AG09319 (cell line): ENCODE measurements around the gene XXYLT1.
"Not testable (repeated sequence)": the region's sequence is repeated elsewhere in the genome, so short reads cannot be mapped to it uniquely, and the experiment has no call there.

Experiments used
- DNase-seq: peaks from one replicate; pipeline ENCODE4 v3.0.0-alpha.2; 2010; ENCODE audit warnings: low read depth; ENCODE audit errors: extremely low read depth
- TF ChIP-seq, protein P1 (sequence below): IDR thresholded peaks from 2 replicates; pipeline ENCODE4 v1.5.1; 2011; ENCODE audit warnings: low read depth, mild to moderate bottlenecking, inconsistent platforms, low read length, moderate library complexity

The XXYLT1 gene

GRCh38 chr3:195236076-195236798 lies 34.7 kb downstream of the XXYLT1 start:
- no peak for DNase-seq
- TF ChIP-seq, protein P1, sequence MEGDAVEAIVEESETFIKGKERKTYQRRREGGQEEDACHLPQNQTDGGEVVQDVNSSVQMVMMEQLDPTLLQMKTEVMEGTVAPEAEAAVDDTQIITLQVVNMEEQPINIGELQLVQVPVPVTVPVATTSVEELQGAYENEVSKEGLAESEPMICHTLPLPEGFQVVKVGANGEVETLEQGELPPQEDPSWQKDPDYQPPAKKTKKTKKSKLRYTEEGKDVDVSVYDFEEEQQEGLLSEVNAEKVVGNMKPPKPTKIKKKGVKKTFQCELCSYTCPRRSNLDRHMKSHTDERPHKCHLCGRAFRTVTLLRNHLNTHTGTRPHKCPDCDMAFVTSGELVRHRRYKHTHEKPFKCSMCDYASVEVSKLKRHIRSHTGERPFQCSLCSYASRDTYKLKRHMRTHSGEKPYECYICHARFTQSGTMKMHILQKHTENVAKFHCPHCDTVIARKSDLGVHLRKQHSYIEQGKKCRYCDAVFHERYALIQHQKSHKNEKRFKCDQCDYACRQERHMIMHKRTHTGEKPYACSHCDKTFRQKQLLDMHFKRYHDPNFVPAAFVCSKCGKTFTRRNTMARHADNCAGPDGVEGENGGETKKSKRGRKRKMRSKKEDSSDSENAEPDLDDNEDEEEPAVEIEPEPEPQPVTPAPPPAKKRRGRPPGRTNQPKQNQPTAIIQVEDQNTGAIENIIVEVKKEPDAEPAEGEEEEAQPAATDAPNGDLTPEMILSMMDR = no peak

GRCh38 chr3:195230244-195230643 lies 40.7 kb downstream of the XXYLT1 start:
- TF ChIP-seq, protein P1 = no peak

GRCh38 chr3:195228886-195229285 lies 42.1 kb downstream of the XXYLT1 start:
- DNase-seq = not testable (repeated sequence)

More at GRCh38 chr3:195230244-195230643, 40.7 kb downstream of the XXYLT1 start:
- DNase-seq = no peak

DNA sequence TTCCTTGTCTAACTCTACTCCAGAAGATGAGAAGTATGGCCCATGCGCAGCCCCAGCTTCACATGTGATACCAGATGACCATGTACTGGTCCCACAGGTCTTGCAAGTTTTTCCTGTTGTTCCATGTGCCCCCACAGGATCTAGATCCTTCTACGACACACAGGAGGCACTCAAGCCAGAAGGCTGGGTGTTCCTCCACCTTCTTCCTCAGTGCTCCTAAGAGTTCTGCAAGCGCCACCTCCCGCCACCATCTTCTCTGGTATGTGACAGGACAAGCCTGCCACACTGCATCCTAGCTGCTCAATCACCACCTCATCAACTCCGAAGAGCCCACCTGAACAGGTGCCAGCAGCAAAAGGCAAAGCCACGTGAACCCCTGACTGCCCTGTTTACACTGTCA lies 43.1 kb downstream of the XXYLT1 start:
- DNase-seq = no peak

DNA sequence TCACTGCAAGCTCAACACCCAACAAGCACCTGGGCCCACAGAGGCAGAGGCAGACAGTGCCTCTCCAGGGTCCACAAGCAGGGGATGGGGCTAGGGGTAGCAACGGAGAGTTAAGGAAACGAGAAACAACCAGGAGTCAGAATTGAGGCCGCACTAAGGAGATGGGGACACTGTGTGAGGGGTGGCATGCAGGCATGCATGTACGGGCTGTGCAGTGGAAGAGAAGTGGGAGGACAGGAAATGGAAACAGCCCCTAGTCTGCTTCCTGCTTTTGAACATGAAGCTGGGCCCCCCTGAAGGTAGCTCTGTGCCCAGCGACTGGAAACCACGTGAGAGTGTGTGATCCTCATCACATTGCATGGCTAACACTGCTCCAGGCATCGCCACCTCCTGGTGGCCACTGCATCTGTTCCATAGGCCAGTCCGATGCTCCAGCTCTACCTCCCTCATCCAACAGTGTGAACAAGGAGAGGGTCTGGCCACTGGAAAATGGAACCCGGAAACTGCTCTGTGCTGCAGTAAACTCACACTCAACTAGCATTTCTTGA lies 44.0 kb downstream of the XXYLT1 start:
- TF ChIP-seq, protein P1 = peak; percentile 31
- DNase-seq = no peak

More for the DNA sequence above, 43.1 kb downstream of the XXYLT1 start:
- TF ChIP-seq, protein P1 = no peak

DNA sequence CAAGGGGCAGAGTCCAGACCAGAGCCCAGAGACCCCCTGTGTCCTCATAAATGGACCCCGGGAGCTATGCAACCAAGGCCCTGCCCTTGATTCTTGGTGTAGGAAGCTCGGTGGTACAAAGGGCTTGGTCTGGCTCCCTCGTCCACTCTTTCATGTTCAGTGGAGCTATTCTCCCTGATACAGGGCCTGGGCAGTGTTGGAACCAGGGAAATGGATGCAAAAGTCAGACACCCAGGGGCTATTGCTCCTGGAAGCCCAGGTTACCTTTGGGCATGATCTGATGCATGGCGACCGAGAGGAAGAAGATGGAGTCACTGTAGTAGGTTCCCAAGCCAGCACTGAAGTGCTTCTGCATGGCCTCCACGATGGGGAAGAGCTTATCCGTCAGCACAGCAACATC lies 44.5 kb downstream of the XXYLT1 start:
- TF ChIP-seq, protein P1 = no peak
- no peak for DNase-seq

- TF ChIP-seq, protein P1 = no peak
These were observed 45.9 kb downstream of the XXYLT1 start for GRCh38 chr3:195224980-195225580.

More at GRCh38 chr3:195224980-195225580, 45.9 kb downstream of the XXYLT1 start:
- DNase-seq = no peak
